Measurements from ENCODE around the gene AAK1. TPM values are rescaled to one million over a fixed set of nuclear protein-coding genes. Genes with fewer than 3 reads are reported as not detected.
A peak's percentile ranks its signal among the peaks of the same experiment; 100 is the strongest.

Gene AAK1
- total and polyA plus RNA-seq, 2 of the 13 experiments (the other 11 are each of a cell fraction or from before 2014, with no cell fraction given), result 9.8 to 10.3 TPM

DNA sequence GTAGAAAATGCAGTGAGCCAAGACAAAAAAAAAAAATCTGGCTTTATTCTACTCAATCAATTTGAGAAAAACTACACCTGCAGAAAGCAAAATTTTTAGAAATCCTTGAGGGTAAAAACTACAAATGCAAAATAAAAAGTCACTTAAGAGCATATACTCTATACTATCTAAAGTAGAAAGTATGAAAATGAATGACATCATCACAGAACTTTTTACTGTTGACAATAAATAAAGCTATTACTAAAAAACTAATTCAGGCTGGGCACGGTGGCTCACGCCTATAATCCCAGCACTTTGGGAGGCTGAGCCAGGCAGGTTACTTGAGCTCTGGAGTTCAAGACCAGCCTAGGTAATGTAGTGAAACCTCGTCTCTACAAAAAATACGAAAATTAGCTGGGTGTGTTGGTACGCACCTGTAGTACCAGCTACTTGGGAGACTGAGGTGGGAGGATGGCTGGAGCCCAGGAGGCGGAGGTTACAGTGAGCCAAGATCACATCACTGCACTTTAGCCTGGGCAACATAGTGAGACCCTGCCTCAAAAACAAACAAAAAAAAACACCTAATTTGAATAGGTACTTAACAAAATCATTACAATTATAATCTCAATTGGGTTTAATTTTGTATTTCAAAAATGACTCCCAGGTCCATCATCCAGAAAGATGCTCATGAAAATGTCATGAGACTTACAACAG lies 213.9 kb downstream of the AAK1 start:
- H3K4me1 ChIP-seq (ENCODE audit: insufficient read depth, low read length), result no peaks in the 10 kb centered on the region
- no peak overlapping the region for H3K4me2 ChIP-seq (ENCODE audit: low read depth, low read length)
- H3K9me3 ChIP-seq (ENCODE audit: low read length), result no peaks in the 10 kb centered on the region
- TF ChIP-seq RBFOX2 (IDR thresholded peaks at IDR 0.05; ENCODE audit: low read depth, low read length) (no peak), ZNF121 (CRISPR knock-in tag; IDR thresholded peaks at IDR 0.05) (peak; percentile 55; the same call in 1 of the 2 replicates), ATF7 (IDR thresholded peaks at IDR 0.05) (peak; percentile 93), ATF7 (CRISPR knock-in tag; IDR thresholded peaks at IDR 0.05) (no peak), ZBTB44 (CRISPR knock-in tag; IDR thresholded peaks at IDR 0.05) (no peak)
- no peak overlapping the region for H2AFZ ChIP-seq (ENCODE audit: low read length)
- no TSS peak for BruUV-seq (replicated peaks)
- ATAC-seq (no peak), DNase-seq (ENCODE audit: low spot score) (no peak), FAIRE-seq (no peak)
- H3K4me3 ChIP-seq (replicated peaks in 1 of 3; ENCODE audit: insufficient read depth in 1 of 3, low read depth in 2 of 3, low read length in 3 of 3), result no peak overlapping the region
- intact Hi-C loops (cut with micrococcal nuclease; ENCODE audit: unreplicated experiment) (loop anchor here (10.0 kb wide), 1 partner anchor 415 kb away; the partner anchor contains the start of gene ANTXR1), in situ Hi-C loops (cut with HindIII; ENCODE audit: extremely low pct_ligation_motif_present, low pct_unique_long_range_greater_than_20kb) (no loop called here)
- CTCF ChIA-PET (ENCODE audit: low intra/inter-chr PET ratio, low total read pairs), result no interaction called here
- no peaks in the 10 kb centered on the region for H3K79me2 ChIP-seq (ENCODE audit: insufficient read depth, low read length)
- H3K36me3 ChIP-seq (replicated peaks in 1 of 2; ENCODE audit: control insufficient read depth in 1 of 2, insufficient read depth in 2 of 2, low read length in 2 of 2), result peaks cover 6 to 38% of the 10 kb centered on the region in 2 experiments
- no peaks in the 10 kb centered on the region for H4K20me1 ChIP-seq (ENCODE audit: insufficient read depth, low read length)
- H3K9ac ChIP-seq (ENCODE audit: insufficient read depth, low read depth, low read length), result no peak overlapping the region
- H3K27ac ChIP-seq (ENCODE audit: extremely low read length, insufficient read depth, low read length), result no peak overlapping the region
- POLR2A ChIA-PET, result interaction anchor here (1.0 kb wide), 1 partner anchor 8 kb away, joined by 4 read pairs; the partner anchor contains the start of gene NFU1
- H3K27me3 ChIP-seq (ENCODE audit: control insufficient read depth in 1 of 2, insufficient read depth in 2 of 2, low read length in 2 of 2), result no peaks in the 10 kb centered on the region
- 95% methylated on average over 6 of the region's 6 CpGs for WGBS (ENCODE audit: low lambda C conversion rate)

DNA sequence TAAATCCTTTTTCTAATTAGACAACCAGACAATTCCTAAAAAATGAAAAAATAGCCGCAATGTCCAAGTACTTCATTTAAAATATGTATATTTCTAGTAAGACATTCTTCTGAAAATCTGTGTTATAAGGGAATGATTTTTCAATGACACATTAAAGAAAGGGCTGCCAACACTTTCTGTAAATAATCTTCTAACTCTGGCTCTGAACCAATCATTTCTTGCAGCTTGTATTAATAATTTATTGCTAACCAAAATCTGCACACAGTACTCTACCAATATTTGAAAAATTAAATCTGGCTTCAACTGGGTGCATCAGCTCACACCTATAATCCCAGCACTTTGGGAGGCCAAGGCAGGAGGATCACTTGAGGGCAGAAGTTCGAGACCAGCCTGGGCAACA lies 214.6 kb downstream of the AAK1 start:
- 95% methylated on average over 2 of the region's 2 CpGs for WGBS (ENCODE audit: low lambda C conversion rate)
- TF ChIP-seq HNF4A (CRISPR knock-in tag; IDR thresholded peaks at IDR 0.05) (no peak), SPEN (CRISPR knock-in tag; IDR thresholded peaks at IDR 0.05; ENCODE audit: low read depth) (no peak), HES4 (CRISPR knock-in tag; IDR thresholded peaks at IDR 0.05; ENCODE audit: borderline replicate concordance) (no peak), NFRKB (IDR thresholded peaks at IDR 0.05) (no peak), SIX4 (CRISPR knock-in tag; IDR thresholded peaks at IDR 0.05) (no peak), ARNT2 (CRISPR knock-in tag; IDR thresholded peaks at IDR 0.05; ENCODE audit: low read depth) (no peak), ZSCAN31 (CRISPR knock-in tag; IDR thresholded peaks at IDR 0.05; ENCODE audit: low read depth) (no peak), ZNF766 (CRISPR knock-in tag; IDR thresholded peaks at IDR 0.05; ENCODE audit: borderline replicate concordance) (no peak)
- TF ChIP-seq, protein P1, sequence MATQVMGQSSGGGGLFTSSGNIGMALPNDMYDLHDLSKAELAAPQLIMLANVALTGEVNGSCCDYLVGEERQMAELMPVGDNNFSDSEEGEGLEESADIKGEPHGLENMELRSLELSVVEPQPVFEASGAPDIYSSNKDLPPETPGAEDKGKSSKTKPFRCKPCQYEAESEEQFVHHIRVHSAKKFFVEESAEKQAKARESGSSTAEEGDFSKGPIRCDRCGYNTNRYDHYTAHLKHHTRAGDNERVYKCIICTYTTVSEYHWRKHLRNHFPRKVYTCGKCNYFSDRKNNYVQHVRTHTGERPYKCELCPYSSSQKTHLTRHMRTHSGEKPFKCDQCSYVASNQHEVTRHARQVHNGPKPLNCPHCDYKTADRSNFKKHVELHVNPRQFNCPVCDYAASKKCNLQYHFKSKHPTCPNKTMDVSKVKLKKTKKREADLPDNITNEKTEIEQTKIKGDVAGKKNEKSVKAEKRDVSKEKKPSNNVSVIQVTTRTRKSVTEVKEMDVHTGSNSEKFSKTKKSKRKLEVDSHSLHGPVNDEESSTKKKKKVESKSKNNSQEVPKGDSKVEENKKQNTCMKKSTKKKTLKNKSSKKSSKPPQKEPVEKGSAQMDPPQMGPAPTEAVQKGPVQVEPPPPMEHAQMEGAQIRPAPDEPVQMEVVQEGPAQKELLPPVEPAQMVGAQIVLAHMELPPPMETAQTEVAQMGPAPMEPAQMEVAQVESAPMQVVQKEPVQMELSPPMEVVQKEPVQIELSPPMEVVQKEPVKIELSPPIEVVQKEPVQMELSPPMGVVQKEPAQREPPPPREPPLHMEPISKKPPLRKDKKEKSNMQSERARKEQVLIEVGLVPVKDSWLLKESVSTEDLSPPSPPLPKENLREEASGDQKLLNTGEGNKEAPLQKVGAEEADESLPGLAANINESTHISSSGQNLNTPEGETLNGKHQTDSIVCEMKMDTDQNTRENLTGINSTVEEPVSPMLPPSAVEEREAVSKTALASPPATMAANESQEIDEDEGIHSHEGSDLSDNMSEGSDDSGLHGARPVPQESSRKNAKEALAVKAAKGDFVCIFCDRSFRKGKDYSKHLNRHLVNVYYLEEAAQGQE (IDR thresholded peaks at IDR 0.05; ENCODE audit: borderline replicate concordance in 1 of 2, low read depth in 1 of 2, low read length in 2 of 2), result no peak

More for the DNA sequence above, 214.6 kb downstream of the AAK1 start:
- H3K36me3 ChIP-seq (replicated peaks in 1 of 2; ENCODE audit: control insufficient read depth in 1 of 2, insufficient read depth in 2 of 2, low read length in 2 of 2), result peaks cover 6 to 38% of the 10 kb centered on the region in 2 experiments
- H3K27me3 ChIP-seq (ENCODE audit: control insufficient read depth in 1 of 2, insufficient read depth in 2 of 2, low read length in 2 of 2), result no peaks in the 10 kb centered on the region
- FAIRE-seq, result no peak
- H3K79me2 ChIP-seq (ENCODE audit: insufficient read depth, low read length), result no peaks in the 10 kb centered on the region
- no TSS peak for BruUV-seq (replicated peaks)
- no peaks in the 10 kb centered on the region for H4K20me1 ChIP-seq (ENCODE audit: insufficient read depth, low read length)
- no peak overlapping the region for H3K27ac ChIP-seq (ENCODE audit: extremely low read length, insufficient read depth, low read length)
- intact Hi-C loops (cut with micrococcal nuclease; ENCODE audit: unreplicated experiment) (no loop called here), in situ Hi-C loops (cut with HindIII; ENCODE audit: extremely low pct_ligation_motif_present, low pct_unique_long_range_greater_than_20kb) (no loop called here)
- H3K4me1 ChIP-seq (ENCODE audit: insufficient read depth, low read length), result no peaks in the 10 kb centered on the region
- no peak overlapping the region for H3K9ac ChIP-seq (ENCODE audit: insufficient read depth, low read depth, low read length)
- no peak for ATAC-seq
- ChIA-PET CTCF (ENCODE audit: low intra/inter-chr PET ratio, low total read pairs) (no interaction called here), POLR2A (interaction anchor here (1.0 kb wide), 1 partner anchor 8 kb away, joined by 4 read pairs; the partner anchor contains the start of gene NFU1)
- H3K4me3 ChIP-seq (replicated peaks in 1 of 3; ENCODE audit: insufficient read depth in 1 of 3, low read depth in 2 of 3, low read length in 3 of 3), result no peak overlapping the region
- no peak overlapping the region for H2AFZ ChIP-seq (ENCODE audit: low read length)
- H3K4me2 ChIP-seq (ENCODE audit: low read depth, low read length), result no peak overlapping the region
- no peaks in the 10 kb centered on the region for H3K9me3 ChIP-seq (ENCODE audit: low read length)
- no peak for DNase-seq (ENCODE audit: low spot score)
